ENCODE measurements around the gene TEX22. TPM values are rescaled to one million over a fixed set of nuclear protein-coding genes. Genes with fewer than 3 reads are reported as not detected.

Gene TEX22
- total and polyA plus RNA-seq, 2 experiments from 2014 or later = 0.21 TPM

DNA sequence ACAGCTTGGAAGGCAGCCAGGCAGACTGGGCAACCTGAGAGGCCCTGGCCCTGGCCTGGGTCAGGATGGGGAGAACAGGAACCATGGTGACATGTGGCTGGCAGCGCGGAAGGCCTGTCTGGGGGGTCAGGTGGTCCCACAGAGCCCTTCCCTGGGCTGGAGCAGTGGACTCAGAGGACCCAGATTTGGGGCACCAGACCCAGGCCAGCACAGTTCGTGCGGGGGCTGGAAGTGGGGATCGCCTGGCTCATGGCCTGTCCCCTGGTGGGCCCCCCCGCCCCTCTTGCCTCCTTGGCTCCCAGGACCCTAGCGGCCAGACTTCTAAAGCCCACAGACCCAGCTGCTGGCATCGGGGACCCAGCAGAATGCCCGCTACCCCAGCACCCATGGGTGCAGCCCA, 42.7 kb downstream of the TEX22 start:
- H3K27ac Mint-ChIP-seq = no peak overlapping the region
- H3K27ac ChIP-seq (ENCODE audit: low read depth) = no peak overlapping the region

More for the DNA sequence above, 42.7 kb downstream of the TEX22 start:
- no peaks in the 10 kb centered on the region for H3K4me1 ChIP-seq (ENCODE audit: insufficient read depth)
- TF ChIP-seq EZH2 (IDR thresholded peaks at IDR 0.05; ENCODE audit: low read depth, unreplicated experiment) = no peak
- TF ChIP-seq, protein P1, sequence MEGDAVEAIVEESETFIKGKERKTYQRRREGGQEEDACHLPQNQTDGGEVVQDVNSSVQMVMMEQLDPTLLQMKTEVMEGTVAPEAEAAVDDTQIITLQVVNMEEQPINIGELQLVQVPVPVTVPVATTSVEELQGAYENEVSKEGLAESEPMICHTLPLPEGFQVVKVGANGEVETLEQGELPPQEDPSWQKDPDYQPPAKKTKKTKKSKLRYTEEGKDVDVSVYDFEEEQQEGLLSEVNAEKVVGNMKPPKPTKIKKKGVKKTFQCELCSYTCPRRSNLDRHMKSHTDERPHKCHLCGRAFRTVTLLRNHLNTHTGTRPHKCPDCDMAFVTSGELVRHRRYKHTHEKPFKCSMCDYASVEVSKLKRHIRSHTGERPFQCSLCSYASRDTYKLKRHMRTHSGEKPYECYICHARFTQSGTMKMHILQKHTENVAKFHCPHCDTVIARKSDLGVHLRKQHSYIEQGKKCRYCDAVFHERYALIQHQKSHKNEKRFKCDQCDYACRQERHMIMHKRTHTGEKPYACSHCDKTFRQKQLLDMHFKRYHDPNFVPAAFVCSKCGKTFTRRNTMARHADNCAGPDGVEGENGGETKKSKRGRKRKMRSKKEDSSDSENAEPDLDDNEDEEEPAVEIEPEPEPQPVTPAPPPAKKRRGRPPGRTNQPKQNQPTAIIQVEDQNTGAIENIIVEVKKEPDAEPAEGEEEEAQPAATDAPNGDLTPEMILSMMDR (conservative IDR thresholded peaks at IDR 0.05; ENCODE audit: low read depth in 2 of 2) = no peak
- TF ChIP-seq, protein P2, sequence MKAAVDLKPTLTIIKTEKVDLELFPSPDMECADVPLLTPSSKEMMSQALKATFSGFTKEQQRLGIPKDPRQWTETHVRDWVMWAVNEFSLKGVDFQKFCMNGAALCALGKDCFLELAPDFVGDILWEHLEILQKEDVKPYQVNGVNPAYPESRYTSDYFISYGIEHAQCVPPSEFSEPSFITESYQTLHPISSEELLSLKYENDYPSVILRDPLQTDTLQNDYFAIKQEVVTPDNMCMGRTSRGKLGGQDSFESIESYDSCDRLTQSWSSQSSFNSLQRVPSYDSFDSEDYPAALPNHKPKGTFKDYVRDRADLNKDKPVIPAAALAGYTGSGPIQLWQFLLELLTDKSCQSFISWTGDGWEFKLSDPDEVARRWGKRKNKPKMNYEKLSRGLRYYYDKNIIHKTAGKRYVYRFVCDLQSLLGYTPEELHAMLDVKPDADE (IDR thresholded peaks at IDR 0.05) = no peak
- no peak for TF ChIP-seq JUNB (IDR thresholded peaks at IDR 0.05; ENCODE audit: unreplicated experiment)
- no peak for TF ChIP-seq STAT1 (IDR thresholded peaks at IDR 0.05; ENCODE audit: unreplicated experiment)
- TF ChIP-seq POLR2AphosphoS5 (IDR thresholded peaks at IDR 0.05; ENCODE audit: low read depth) = no peak
- TF ChIP-seq ZNF114 (CRISPR knock-in tag; IDR thresholded peaks at IDR 0.05) = no peak
- TF ChIP-seq NANOG (IDR thresholded peaks at IDR 0.05; ENCODE audit: borderline replicate concordance) = no peak
- TF ChIP-seq EZH2phosphoT487 (IDR thresholded peaks at IDR 0.05; ENCODE audit: unreplicated experiment) = no peak
- TF ChIP-seq CREB1 (CRISPR knock-in tag; IDR thresholded peaks at IDR 0.05; ENCODE audit: low read depth) = no peak
- TF ChIP-seq, protein P3, sequence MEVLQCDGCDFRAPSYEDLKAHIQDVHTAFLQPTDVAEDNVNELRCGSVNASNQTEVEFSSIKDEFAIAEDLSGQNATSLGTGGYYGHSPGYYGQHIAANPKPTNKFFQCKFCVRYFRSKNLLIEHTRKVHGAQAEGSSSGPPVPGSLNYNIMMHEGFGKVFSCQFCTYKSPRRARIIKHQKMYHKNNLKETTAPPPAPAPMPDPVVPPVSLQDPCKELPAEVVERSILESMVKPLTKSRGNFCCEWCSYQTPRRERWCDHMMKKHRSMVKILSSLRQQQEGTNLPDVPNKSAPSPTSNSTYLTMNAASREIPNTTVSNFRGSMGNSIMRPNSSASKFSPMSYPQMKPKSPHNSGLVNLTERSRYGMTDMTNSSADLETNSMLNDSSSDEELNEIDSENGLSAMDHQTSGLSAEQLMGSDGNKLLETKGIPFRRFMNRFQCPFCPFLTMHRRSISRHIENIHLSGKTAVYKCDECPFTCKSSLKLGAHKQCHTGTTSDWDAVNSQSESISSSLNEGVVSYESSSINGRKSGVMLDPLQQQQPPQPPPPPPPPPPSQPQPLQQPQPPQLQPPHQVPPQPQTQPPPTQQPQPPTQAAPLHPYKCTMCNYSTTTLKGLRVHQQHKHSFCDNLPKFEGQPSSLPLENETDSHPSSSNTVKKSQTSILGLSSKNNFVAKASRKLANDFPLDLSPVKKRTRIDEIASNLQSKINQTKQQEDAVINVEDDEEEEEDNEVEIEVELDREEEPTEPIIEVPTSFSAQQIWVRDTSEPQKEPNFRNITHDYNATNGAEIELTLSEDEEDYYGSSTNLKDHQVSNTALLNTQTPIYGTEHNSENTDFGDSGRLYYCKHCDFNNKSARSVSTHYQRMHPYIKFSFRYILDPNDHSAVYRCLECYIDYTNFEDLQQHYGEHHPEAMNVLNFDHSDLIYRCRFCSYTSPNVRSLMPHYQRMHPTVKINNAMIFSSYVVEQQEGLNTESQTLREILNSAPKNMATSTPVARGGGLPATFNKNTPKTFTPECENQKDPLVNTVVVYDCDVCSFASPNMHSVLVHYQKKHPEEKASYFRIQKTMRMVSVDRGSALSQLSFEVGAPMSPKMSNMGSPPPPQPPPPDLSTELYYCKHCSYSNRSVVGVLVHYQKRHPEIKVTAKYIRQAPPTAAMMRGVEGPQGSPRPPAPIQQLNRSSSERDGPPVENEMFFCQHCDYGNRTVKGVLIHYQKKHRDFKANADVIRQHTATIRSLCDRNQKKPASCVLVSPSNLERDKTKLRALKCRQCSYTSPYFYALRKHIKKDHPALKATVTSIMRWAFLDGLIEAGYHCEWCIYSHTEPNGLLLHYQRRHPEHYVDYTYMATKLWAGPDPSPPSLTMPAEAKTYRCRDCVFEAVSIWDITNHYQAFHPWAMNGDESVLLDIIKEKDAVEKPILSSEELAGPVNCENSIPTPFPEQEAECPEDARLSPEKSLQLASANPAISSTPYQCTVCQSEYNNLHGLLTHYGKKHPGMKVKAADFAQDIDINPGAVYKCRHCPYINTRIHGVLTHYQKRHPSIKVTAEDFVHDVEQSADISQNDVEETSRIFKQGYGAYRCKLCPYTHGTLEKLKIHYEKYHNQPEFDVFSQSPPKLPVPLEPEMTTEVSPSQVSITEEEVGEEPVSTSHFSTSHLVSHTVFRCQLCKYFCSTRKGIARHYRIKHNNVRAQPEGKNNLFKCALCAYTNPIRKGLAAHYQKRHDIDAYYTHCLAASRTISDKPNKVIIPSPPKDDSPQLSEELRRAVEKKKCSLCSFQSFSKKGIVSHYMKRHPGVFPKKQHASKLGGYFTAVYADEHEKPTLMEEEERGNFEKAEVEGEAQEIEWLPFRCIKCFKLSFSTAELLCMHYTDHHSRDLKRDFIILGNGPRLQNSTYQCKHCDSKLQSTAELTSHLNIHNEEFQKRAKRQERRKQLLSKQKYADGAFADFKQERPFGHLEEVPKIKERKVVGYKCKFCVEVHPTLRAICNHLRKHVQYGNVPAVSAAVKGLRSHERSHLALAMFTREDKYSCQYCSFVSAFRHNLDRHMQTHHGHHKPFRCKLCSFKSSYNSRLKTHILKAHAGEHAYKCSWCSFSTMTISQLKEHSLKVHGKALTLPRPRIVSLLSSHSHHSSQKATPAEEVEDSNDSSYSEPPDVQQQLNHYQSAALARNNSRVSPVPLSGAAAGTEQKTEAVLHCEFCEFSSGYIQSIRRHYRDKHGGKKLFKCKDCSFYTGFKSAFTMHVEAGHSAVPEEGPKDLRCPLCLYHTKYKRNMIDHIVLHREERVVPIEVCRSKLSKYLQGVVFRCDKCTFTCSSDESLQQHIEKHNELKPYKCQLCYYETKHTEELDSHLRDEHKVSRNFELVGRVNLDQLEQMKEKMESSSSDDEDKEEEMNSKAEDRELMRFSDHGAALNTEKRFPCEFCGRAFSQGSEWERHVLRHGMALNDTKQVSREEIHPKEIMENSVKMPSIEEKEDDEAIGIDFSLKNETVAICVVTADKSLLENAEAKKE (CRISPR knock-in tag; IDR thresholded peaks at IDR 0.05) = no peak
- no peak for TF ChIP-seq ZNF331 (CRISPR knock-in tag; IDR thresholded peaks at IDR 0.05; ENCODE audit: low read depth)
- TF ChIP-seq, protein P4, sequence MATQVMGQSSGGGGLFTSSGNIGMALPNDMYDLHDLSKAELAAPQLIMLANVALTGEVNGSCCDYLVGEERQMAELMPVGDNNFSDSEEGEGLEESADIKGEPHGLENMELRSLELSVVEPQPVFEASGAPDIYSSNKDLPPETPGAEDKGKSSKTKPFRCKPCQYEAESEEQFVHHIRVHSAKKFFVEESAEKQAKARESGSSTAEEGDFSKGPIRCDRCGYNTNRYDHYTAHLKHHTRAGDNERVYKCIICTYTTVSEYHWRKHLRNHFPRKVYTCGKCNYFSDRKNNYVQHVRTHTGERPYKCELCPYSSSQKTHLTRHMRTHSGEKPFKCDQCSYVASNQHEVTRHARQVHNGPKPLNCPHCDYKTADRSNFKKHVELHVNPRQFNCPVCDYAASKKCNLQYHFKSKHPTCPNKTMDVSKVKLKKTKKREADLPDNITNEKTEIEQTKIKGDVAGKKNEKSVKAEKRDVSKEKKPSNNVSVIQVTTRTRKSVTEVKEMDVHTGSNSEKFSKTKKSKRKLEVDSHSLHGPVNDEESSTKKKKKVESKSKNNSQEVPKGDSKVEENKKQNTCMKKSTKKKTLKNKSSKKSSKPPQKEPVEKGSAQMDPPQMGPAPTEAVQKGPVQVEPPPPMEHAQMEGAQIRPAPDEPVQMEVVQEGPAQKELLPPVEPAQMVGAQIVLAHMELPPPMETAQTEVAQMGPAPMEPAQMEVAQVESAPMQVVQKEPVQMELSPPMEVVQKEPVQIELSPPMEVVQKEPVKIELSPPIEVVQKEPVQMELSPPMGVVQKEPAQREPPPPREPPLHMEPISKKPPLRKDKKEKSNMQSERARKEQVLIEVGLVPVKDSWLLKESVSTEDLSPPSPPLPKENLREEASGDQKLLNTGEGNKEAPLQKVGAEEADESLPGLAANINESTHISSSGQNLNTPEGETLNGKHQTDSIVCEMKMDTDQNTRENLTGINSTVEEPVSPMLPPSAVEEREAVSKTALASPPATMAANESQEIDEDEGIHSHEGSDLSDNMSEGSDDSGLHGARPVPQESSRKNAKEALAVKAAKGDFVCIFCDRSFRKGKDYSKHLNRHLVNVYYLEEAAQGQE (IDR thresholded peaks at IDR 0.05; ENCODE audit: unreplicated experiment) = no peak
- no peak overlapping the region for H2AFZ ChIP-seq
- DNase-seq (ENCODE audit: low spot score) (no peak), ATAC-seq (no peak)
- H3K9me2 ChIP-seq (ENCODE audit: insufficient read depth) = no peaks in the 10 kb centered on the region
- Mint-ChIP-seq H3K4me1 (peaks cover 5% of the 10 kb centered on the region; the same call in 2 of the 3 replicates), H3K36me3 (ENCODE audit: low read depth) (peaks cover 20% of the 10 kb centered on the region), H3K4me3 (no peak overlapping the region), H3K27me3 (ENCODE audit: insufficient read depth, low read depth, poor library complexity) (peaks cover 7% of the 10 kb centered on the region), H3K9me3 (no peaks in the 10 kb centered on the region)
- no peak overlapping the region for H3K4me2 ChIP-seq
- H3K79me2 ChIP-seq (replicated peaks; ENCODE audit: insufficient read depth) = peaks cover 33% of the 10 kb centered on the region
- no peaks in the 10 kb centered on the region for H3F3A ChIP-seq (replicated peaks; ENCODE audit: low read depth)
- no peaks in the 10 kb centered on the region for H3K36me3 ChIP-seq (ENCODE audit: insufficient read depth)
- no peak overlapping the region for H3K4me3 ChIP-seq
- no peaks in the 10 kb centered on the region for H3K27me3 ChIP-seq (ENCODE audit: insufficient read depth)
- peaks cover 21% of the 10 kb centered on the region for H4K20me1 ChIP-seq (replicated peaks; ENCODE audit: insufficient read depth)
